22Rv1 (cell line): ENCODE results near the gene LETM1.

Experiments
- H3K27ac ChIP-seq: fragments of 450-650 bp; 2 replicates; pipeline ENCODE4 v1.5.1; 2017
- CTCF ChIP-seq: fragments of 450-650 bp; IDR thresholded peaks from 2 replicates; pipeline ENCODE4 v1.5.1; 2017; ENCODE audit warnings: mild to moderate bottlenecking
- ZFX ChIP-seq: fragments of 450-650 bp; IDR thresholded peaks from 2 replicates; pipeline ENCODE4 v1.6.1; 2017; ENCODE audit warnings: antibody characterized with exemption, borderline replicate concordance

The LETM1 gene

GRCh38 chr4:1873776-1874175, 17.8 kb upstream of the LETM1 start:
- TF ChIP-seq CTCF: no peak
- no peak for TF ChIP-seq ZFX
- H3K27ac ChIP-seq: peak overlapping the region; percentile 100

- TF ChIP-seq CTCF (no peak), ZFX (no peak)
- H3K27ac ChIP-seq: peak overlapping the region; percentile 100
Observed at GRCh38 chr4:1873291-1873690, 17.3 kb upstream of the LETM1 start.

GRCh38 chr4:1872870-1873269, 16.9 kb upstream of the LETM1 start:
- H3K27ac ChIP-seq: peak overlapping the region; percentile 100
- no peak for TF ChIP-seq ZFX
- TF ChIP-seq CTCF: no peak

- no peak for TF ChIP-seq ZFX
- no peak for TF ChIP-seq CTCF
- H3K27ac ChIP-seq: peak overlapping the region; percentile 100
Observed at GRCh38 chr4:1871471-1872021, 15.6 kb upstream of the LETM1 start.

GRCh38 chr4:1870578-1871443, 14.9 kb upstream of the LETM1 start, which contains the start of gene NSD2:
NSD2 (plus strand) TSS chr4:1871393; CDS start chr4:1900655, 29,262 bp downstream.
- H3K27ac ChIP-seq: peak within 1 kb of the TSS; percentile 100
- TF ChIP-seq ZFX (no peak), CTCF (0 out of 2 replicates have a peak, but pooled peaks have one; percentile 1)

GRCh38 chr4:1870328-1870577, 14.3 kb upstream of the LETM1 start:
- TF ChIP-seq CTCF (0 out of 2 replicates have a peak, but pooled peaks have one; percentile 3), ZFX (no peak)
- H3K27ac ChIP-seq: peak overlapping the region; percentile 100
